Measurements from ENCODE around the gene COX8A.

The COX8A gene, protein sequence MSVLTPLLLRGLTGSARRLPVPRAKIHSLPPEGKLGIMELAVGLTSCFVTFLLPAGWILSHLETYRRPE
- long read RNA-seq, transcript COX8A-201 (2 exons, 507 nt): major isoform, 27 of 28 reads
- long read RNA-seq, partial matches to known transcripts: 0 of 28 reads
- long read RNA-seq, other reads (novel, unspliced or antisense): 1 of 28 reads

DNA sequence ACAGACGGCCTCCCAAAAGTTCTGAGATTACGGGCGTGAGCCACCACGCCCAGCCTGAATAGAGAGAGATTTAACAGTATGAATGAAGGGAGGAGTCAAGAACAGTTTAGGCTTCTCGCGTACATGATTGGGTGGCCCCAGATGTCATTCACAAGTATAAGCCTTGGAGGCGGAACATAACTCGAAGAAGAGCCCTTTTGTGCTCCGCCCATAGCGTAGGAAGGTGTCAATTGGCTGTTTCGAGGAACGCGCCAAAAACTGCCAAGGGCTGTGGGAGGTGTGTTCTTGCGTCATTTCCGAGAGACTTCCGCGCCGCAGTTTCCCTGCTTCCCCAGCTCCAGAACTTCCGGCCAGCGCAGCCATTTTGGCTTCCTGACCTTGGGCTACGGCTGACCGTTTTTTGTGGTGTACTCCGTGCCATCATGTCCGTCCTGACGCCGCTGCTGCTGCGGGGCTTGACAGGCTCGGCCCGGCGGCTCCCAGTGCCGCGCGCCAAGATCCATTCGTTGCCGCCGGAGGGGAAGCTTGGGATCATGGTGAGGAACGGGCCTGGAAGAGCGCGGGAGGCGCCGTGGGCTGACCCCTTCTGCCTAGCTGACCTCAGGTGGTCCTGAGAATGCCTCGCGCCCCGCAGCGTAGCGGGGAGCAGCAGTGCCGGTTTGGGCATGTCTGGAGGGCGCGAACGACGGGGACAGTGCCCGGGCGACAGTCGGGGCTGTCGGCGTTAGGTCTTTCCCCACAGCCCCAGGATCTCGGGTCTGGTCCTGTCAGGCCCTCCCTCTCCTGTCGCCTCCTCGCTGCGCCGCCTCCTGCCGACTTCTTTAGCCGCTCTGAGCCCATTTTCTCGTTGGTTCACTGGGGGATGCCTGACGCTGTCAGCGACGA, at the start of gene COX8A:
Gene COX8A (plus strand): TSS at position 362 of the 885 bp plus-strand sequence. CDS start 61 bp downstream, at position 423.
- Histone ChIP-seq H3K27me3 (ENCODE audit: insufficient read depth, poor library complexity, severe bottlenecking) (no peaks in the 10 kb centered on the region), H3K4me3 (replicated peaks; ENCODE audit: insufficient read depth, low read length) (peak within 1 kb of the TSS; percentile 81), H3K27ac (replicated peaks) (peak within 1 kb of the TSS; percentile 95)
- peak; percentile 99 to 100 for DNase-seq (ENCODE audit: low read depth in 1 of 2, low spot score in 1 of 2)
- TF ChIP-seq SPI1 (IDR thresholded peaks at IDR 0.05; ENCODE audit: borderline replicate concordance, low read depth): peak; percentile 55; the same call in 1 of the 2 replicates
- TF ChIP-seq, protein P1, sequence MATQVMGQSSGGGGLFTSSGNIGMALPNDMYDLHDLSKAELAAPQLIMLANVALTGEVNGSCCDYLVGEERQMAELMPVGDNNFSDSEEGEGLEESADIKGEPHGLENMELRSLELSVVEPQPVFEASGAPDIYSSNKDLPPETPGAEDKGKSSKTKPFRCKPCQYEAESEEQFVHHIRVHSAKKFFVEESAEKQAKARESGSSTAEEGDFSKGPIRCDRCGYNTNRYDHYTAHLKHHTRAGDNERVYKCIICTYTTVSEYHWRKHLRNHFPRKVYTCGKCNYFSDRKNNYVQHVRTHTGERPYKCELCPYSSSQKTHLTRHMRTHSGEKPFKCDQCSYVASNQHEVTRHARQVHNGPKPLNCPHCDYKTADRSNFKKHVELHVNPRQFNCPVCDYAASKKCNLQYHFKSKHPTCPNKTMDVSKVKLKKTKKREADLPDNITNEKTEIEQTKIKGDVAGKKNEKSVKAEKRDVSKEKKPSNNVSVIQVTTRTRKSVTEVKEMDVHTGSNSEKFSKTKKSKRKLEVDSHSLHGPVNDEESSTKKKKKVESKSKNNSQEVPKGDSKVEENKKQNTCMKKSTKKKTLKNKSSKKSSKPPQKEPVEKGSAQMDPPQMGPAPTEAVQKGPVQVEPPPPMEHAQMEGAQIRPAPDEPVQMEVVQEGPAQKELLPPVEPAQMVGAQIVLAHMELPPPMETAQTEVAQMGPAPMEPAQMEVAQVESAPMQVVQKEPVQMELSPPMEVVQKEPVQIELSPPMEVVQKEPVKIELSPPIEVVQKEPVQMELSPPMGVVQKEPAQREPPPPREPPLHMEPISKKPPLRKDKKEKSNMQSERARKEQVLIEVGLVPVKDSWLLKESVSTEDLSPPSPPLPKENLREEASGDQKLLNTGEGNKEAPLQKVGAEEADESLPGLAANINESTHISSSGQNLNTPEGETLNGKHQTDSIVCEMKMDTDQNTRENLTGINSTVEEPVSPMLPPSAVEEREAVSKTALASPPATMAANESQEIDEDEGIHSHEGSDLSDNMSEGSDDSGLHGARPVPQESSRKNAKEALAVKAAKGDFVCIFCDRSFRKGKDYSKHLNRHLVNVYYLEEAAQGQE (IDR thresholded peaks at IDR 0.05; ENCODE audit: insufficient replicate concordance, low read depth): peak; percentile 58
- peak; percentile 92 for TF ChIP-seq POLR2AphosphoS5 (IDR thresholded peaks at IDR 0.05; ENCODE audit: low read depth)
- peak; percentile 91 for TF ChIP-seq GABPA (IDR thresholded peaks at IDR 0.05; ENCODE audit: low read depth)
- TF ChIP-seq, protein P2, sequence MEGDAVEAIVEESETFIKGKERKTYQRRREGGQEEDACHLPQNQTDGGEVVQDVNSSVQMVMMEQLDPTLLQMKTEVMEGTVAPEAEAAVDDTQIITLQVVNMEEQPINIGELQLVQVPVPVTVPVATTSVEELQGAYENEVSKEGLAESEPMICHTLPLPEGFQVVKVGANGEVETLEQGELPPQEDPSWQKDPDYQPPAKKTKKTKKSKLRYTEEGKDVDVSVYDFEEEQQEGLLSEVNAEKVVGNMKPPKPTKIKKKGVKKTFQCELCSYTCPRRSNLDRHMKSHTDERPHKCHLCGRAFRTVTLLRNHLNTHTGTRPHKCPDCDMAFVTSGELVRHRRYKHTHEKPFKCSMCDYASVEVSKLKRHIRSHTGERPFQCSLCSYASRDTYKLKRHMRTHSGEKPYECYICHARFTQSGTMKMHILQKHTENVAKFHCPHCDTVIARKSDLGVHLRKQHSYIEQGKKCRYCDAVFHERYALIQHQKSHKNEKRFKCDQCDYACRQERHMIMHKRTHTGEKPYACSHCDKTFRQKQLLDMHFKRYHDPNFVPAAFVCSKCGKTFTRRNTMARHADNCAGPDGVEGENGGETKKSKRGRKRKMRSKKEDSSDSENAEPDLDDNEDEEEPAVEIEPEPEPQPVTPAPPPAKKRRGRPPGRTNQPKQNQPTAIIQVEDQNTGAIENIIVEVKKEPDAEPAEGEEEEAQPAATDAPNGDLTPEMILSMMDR (IDR thresholded peaks at IDR 0.05; ENCODE audit: insufficient read depth, low read length): no peak

DNA sequence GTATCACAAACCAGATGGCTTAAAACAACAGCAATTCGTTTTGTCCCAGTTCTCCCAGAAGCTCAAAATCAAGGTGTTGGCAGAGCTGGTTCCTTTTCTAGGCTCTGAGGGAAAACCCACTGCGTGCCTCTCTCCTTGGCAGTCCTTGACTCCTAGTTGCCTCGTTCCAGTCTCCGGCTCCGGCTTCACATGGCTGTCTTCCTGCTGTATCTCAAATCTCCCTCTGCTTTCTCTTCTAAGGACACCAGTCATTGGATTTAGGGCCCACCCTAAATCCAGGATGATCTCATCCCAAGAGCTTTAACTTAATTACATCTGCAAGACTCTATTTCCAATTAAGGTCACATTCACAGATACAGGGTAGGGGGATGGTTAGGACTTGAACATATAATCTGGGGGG, 44.8 kb upstream of the COX8A start:
- Histone ChIP-seq H3K27ac (replicated peaks) (no peak overlapping the region), H3K4me3 (replicated peaks; ENCODE audit: insufficient read depth, low read length) (no peak overlapping the region), H3K27me3 (ENCODE audit: insufficient read depth, poor library complexity, severe bottlenecking) (no peaks in the 10 kb centered on the region)
- TF ChIP-seq SPI1 (IDR thresholded peaks at IDR 0.05; ENCODE audit: borderline replicate concordance, low read depth): no peak
- no peak for DNase-seq (ENCODE audit: low read depth in 1 of 2, low spot score in 1 of 2)

DNA sequence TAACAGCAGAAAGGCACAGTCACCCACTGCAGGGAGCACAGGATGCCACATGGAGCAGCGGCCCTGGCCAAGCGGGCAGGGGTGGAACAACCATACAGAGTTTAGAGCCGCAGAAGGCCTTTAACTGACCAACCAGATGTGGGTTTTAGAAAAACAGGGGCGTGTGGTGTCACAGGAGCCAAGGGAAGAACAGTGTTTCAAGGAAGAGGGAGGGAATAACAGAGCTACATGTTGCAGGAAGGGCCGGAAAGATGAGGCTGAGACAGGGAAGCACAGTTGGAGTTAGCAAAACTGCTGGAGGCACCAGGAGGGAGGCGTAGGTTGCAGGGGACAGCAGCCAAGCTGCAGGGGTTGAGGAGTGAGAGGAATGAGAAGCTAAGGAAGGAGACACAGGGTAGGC, 43.4 kb upstream of the COX8A start:
- Histone ChIP-seq H3K27me3 (ENCODE audit: insufficient read depth, poor library complexity, severe bottlenecking) (no peaks in the 10 kb centered on the region), H3K27ac (replicated peaks) (no peak overlapping the region), H3K4me3 (replicated peaks; ENCODE audit: insufficient read depth, low read length) (no peak overlapping the region)
- no peak for DNase-seq (ENCODE audit: low read depth in 1 of 2, low spot score in 1 of 2)
- TF ChIP-seq, protein P2 (IDR thresholded peaks at IDR 0.05; ENCODE audit: insufficient read depth, low read length): no peak
- TF ChIP-seq GABPA (IDR thresholded peaks at IDR 0.05; ENCODE audit: low read depth) (no peak), POLR2AphosphoS5 (IDR thresholded peaks at IDR 0.05; ENCODE audit: low read depth) (no peak), SPI1 (IDR thresholded peaks at IDR 0.05; ENCODE audit: borderline replicate concordance, low read depth) (no peak)
- TF ChIP-seq, protein P1 (IDR thresholded peaks at IDR 0.05; ENCODE audit: insufficient replicate concordance, low read depth): no peak

DNA sequence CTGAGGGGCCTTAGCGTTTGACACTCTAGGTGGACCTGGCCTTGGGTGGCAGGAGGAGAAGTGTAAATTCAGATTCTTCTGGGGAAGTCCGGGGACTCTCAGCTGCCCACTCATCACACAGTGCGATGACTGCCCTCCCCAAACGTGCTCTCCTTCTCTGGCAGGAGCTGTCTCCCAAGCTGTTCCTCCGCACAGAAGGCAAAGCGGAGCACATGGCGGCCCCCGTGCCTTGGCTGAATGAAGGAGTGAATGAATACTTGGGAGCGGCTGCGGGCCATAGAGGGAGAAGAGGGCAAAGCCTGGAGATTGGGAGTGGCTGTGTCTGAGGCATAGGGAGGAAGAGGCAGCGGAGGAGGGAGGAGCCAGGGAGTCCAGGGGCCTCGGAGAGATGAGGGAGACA, 42.5 kb upstream of the COX8A start:
- DNase-seq (ENCODE audit: low read depth in 1 of 2, low spot score in 1 of 2): no peak
- H3K4me3 ChIP-seq (replicated peaks; ENCODE audit: insufficient read depth, low read length): no peak overlapping the region
- no peak for TF ChIP-seq GABPA (IDR thresholded peaks at IDR 0.05; ENCODE audit: low read depth)
- TF ChIP-seq, protein P2 (IDR thresholded peaks at IDR 0.05; ENCODE audit: insufficient read depth, low read length): no peak
- TF ChIP-seq, protein P1 (IDR thresholded peaks at IDR 0.05; ENCODE audit: insufficient replicate concordance, low read depth): no peak
- H3K27me3 ChIP-seq (ENCODE audit: insufficient read depth, poor library complexity, severe bottlenecking): no peaks in the 10 kb centered on the region
- no peak overlapping the region for H3K27ac ChIP-seq (replicated peaks)

All from HL-60 (cell line).